ENCODE data around the gene GEMIN5. TPM values are rescaled to one million over a fixed set of nuclear protein-coding genes. Genes with fewer than 3 reads are reported as not detected.

GEMIN5 gene
- polyA plus RNA-seq, 2 donors = 2.3 to 4.1 TPM

- 91 to 95% methylated on average over 5 of the region's 5 CpGs for WGBS, 2 donors
- no peak overlapping the region for H3K4me3 ChIP-seq (ENCODE audit: low read depth in 1 of 2, low read length in 2 of 2)
- H3K36me3 ChIP-seq (ENCODE audit: control insufficient read depth in 2 of 2, insufficient read depth in 2 of 2, low read length in 1 of 2) = peaks cover 4 to 6% of the 10 kb centered on the region in 2 donors
- H3K27ac ChIP-seq (ENCODE audit: low read depth in 2 of 2, low read length in 1 of 2) = no peak overlapping the region
- no peaks in the 10 kb centered on the region for H3K4me1 ChIP-seq (ENCODE audit: control insufficient read depth in 2 of 2, insufficient read depth in 2 of 2, low read length in 1 of 2)
- no peaks in the 10 kb centered on the region for H3K9me3 ChIP-seq (ENCODE audit: control insufficient read depth in 2 of 2, insufficient read depth in 1 of 2, low read depth in 1 of 2, low read length in 1 of 2)
- no peaks in the 10 kb centered on the region for H3K27me3 ChIP-seq (ENCODE audit: control insufficient read depth in 1 of 2, insufficient read depth in 2 of 2, low read length in 2 of 2)
Observed at GRCh38 chr5:154968953-154969352, 30.9 kb upstream of the GEMIN5 start.

GRCh38 chr5:154967421-154968024, 29.5 kb upstream of the GEMIN5 start:
- Histone ChIP-seq H3K4me3 (ENCODE audit: low read depth in 1 of 2, low read length in 2 of 2) (no peak overlapping the region), H3K27me3 (ENCODE audit: control insufficient read depth in 1 of 2, insufficient read depth in 2 of 2, low read length in 2 of 2) (no peaks in the 10 kb centered on the region), H3K9me3 (ENCODE audit: control insufficient read depth in 2 of 2, insufficient read depth in 1 of 2, low read depth in 1 of 2, low read length in 1 of 2) (no peaks in the 10 kb centered on the region), H3K4me1 (ENCODE audit: control insufficient read depth in 2 of 2, insufficient read depth in 2 of 2, low read length in 1 of 2) (no peaks in the 10 kb centered on the region), H3K27ac (ENCODE audit: low read depth in 2 of 2, low read length in 1 of 2) (no peak overlapping the region), H3K36me3 (ENCODE audit: control insufficient read depth in 2 of 2, insufficient read depth in 2 of 2, low read length in 1 of 2) (peaks cover 4 to 6% of the 10 kb centered on the region in 2 donors)
- 78 to 79% methylated on average over 5 of the region's 5 CpGs for WGBS, 2 donors

GRCh38 chr5:154966874-154967273, 28.9 kb upstream of the GEMIN5 start:
- no peaks in the 10 kb centered on the region for H3K9me3 ChIP-seq (ENCODE audit: control insufficient read depth in 2 of 2, insufficient read depth in 1 of 2, low read depth in 1 of 2, low read length in 1 of 2)
- no peak overlapping the region for H3K27ac ChIP-seq (ENCODE audit: low read depth in 2 of 2, low read length in 1 of 2)
- 86% methylated on average over 3 of the region's 3 CpGs for WGBS, 2 donors
- no peaks in the 10 kb centered on the region for H3K27me3 ChIP-seq (ENCODE audit: control insufficient read depth in 1 of 2, insufficient read depth in 2 of 2, low read length in 2 of 2)
- H3K36me3 ChIP-seq (ENCODE audit: control insufficient read depth in 2 of 2, insufficient read depth in 2 of 2, low read length in 1 of 2) = peaks cover 4 to 6% of the 10 kb centered on the region in 2 donors
- no peaks in the 10 kb centered on the region for H3K4me1 ChIP-seq (ENCODE audit: control insufficient read depth in 2 of 2, insufficient read depth in 2 of 2, low read length in 1 of 2)
- H3K4me3 ChIP-seq (ENCODE audit: low read depth in 1 of 2, low read length in 2 of 2) = no peak overlapping the region

- peaks cover 4 to 6% of the 10 kb centered on the region in 2 donors for H3K36me3 ChIP-seq (ENCODE audit: control insufficient read depth in 2 of 2, insufficient read depth in 2 of 2, low read length in 1 of 2)
- no peak overlapping the region for H3K4me3 ChIP-seq (ENCODE audit: low read depth in 1 of 2, low read length in 2 of 2)
- no peaks in the 10 kb centered on the region for H3K4me1 ChIP-seq (ENCODE audit: control insufficient read depth in 2 of 2, insufficient read depth in 2 of 2, low read length in 1 of 2)
- no peaks in the 10 kb centered on the region for H3K9me3 ChIP-seq (ENCODE audit: control insufficient read depth in 2 of 2, insufficient read depth in 1 of 2, low read depth in 1 of 2, low read length in 1 of 2)
- 86 to 87% methylated on average over 7 of the region's 7 CpGs for WGBS, 2 donors
- no peaks in the 10 kb centered on the region for H3K27me3 ChIP-seq (ENCODE audit: control insufficient read depth in 1 of 2, insufficient read depth in 2 of 2, low read length in 2 of 2)
- peak overlapping the region in 1 of 2 donors; percentile 14 for H3K27ac ChIP-seq (ENCODE audit: low read depth in 2 of 2, low read length in 1 of 2)
Observed at GRCh38 chr5:154966081-154966841, 28.2 kb upstream of the GEMIN5 start.

GRCh38 chr5:154962494-154962893, 24.5 kb upstream of the GEMIN5 start:
- no peaks in the 10 kb centered on the region for H3K4me1 ChIP-seq (ENCODE audit: control insufficient read depth in 2 of 2, insufficient read depth in 2 of 2, low read length in 1 of 2)
- H3K36me3 ChIP-seq (ENCODE audit: control insufficient read depth in 2 of 2, insufficient read depth in 2 of 2, low read length in 1 of 2) = peaks cover 0 to 10% of the 10 kb centered on the region in 2 donors
- no peaks in the 10 kb centered on the region for H3K9me3 ChIP-seq (ENCODE audit: control insufficient read depth in 2 of 2, insufficient read depth in 1 of 2, low read depth in 1 of 2, low read length in 1 of 2)
- H3K27me3 ChIP-seq (ENCODE audit: control insufficient read depth in 1 of 2, insufficient read depth in 2 of 2, low read length in 2 of 2) = no peaks in the 10 kb centered on the region
- H3K27ac ChIP-seq (ENCODE audit: low read depth in 2 of 2, low read length in 1 of 2) = no peak overlapping the region
- WGBS, 2 donors = 93 to 100% methylated on average over 1 of the region's 1 CpG
- no peak overlapping the region for H3K4me3 ChIP-seq (ENCODE audit: low read depth in 1 of 2, low read length in 2 of 2)

- no peaks in the 10 kb centered on the region for H3K9me3 ChIP-seq (ENCODE audit: control insufficient read depth in 2 of 2, insufficient read depth in 1 of 2, low read depth in 1 of 2, low read length in 1 of 2)
- no peaks in the 10 kb centered on the region for H3K27me3 ChIP-seq (ENCODE audit: control insufficient read depth in 1 of 2, insufficient read depth in 2 of 2, low read length in 2 of 2)
- H3K4me3 ChIP-seq (ENCODE audit: low read depth in 1 of 2, low read length in 2 of 2) = no peak overlapping the region
- H3K36me3 ChIP-seq (ENCODE audit: control insufficient read depth in 2 of 2, insufficient read depth in 2 of 2, low read length in 1 of 2) = peaks cover 0 to 6% of the 10 kb centered on the region in 2 donors
- no peak overlapping the region for H3K27ac ChIP-seq (ENCODE audit: low read depth in 2 of 2, low read length in 1 of 2)
- H3K4me1 ChIP-seq (ENCODE audit: control insufficient read depth in 2 of 2, insufficient read depth in 2 of 2, low read length in 1 of 2) = no peaks in the 10 kb centered on the region
Observed at GRCh38 chr5:154956712-154957111, 18.7 kb upstream of the GEMIN5 start.

GRCh38 chr5:154949781-154950180, 11.8 kb upstream of the GEMIN5 start:
- Histone ChIP-seq H3K36me3 (ENCODE audit: control insufficient read depth in 2 of 2, insufficient read depth in 2 of 2, low read length in 1 of 2) (no peaks in the 10 kb centered on the region), H3K27ac (ENCODE audit: low read depth in 2 of 2, low read length in 1 of 2) (no peak overlapping the region), H3K9me3 (ENCODE audit: control insufficient read depth in 2 of 2, insufficient read depth in 1 of 2, low read depth in 1 of 2, low read length in 1 of 2) (no peaks in the 10 kb centered on the region), H3K4me3 (ENCODE audit: low read depth in 1 of 2, low read length in 2 of 2) (no peak overlapping the region), H3K27me3 (ENCODE audit: control insufficient read depth in 1 of 2, insufficient read depth in 2 of 2, low read length in 2 of 2) (no peaks in the 10 kb centered on the region), H3K4me1 (ENCODE audit: control insufficient read depth in 2 of 2, insufficient read depth in 2 of 2, low read length in 1 of 2) (no peaks in the 10 kb centered on the region)
- 78 to 86% methylated on average over 2 of the region's 2 CpGs for WGBS, 2 donors

- Histone ChIP-seq H3K27me3 (ENCODE audit: control insufficient read depth in 1 of 2, insufficient read depth in 2 of 2, low read length in 2 of 2) (no peaks in the 10 kb centered on the region), H3K27ac (ENCODE audit: low read depth in 2 of 2, low read length in 1 of 2) (no peak overlapping the region), H3K4me3 (ENCODE audit: low read depth in 1 of 2, low read length in 2 of 2) (no peak overlapping the region), H3K36me3 (ENCODE audit: control insufficient read depth in 2 of 2, insufficient read depth in 2 of 2, low read length in 1 of 2) (no peaks in the 10 kb centered on the region), H3K9me3 (ENCODE audit: control insufficient read depth in 2 of 2, insufficient read depth in 1 of 2, low read depth in 1 of 2, low read length in 1 of 2) (no peaks in the 10 kb centered on the region), H3K4me1 (ENCODE audit: control insufficient read depth in 2 of 2, insufficient read depth in 2 of 2, low read length in 1 of 2) (no peaks in the 10 kb centered on the region)
- WGBS, 2 donors = 96 to 97% methylated on average over 4 of the region's 4 CpGs
Observed at GRCh38 chr5:154948313-154948712, 10.3 kb upstream of the GEMIN5 start.

- Histone ChIP-seq H3K27ac (ENCODE audit: low read depth in 2 of 2, low read length in 1 of 2) (no peak overlapping the region), H3K27me3 (ENCODE audit: control insufficient read depth in 1 of 2, insufficient read depth in 2 of 2, low read length in 2 of 2) (no peaks in the 10 kb centered on the region), H3K36me3 (ENCODE audit: control insufficient read depth in 2 of 2, insufficient read depth in 2 of 2, low read length in 1 of 2) (no peaks in the 10 kb centered on the region), H3K4me3 (ENCODE audit: low read depth in 1 of 2, low read length in 2 of 2) (no peak overlapping the region), H3K4me1 (ENCODE audit: control insufficient read depth in 2 of 2, insufficient read depth in 2 of 2, low read length in 1 of 2) (no peaks in the 10 kb centered on the region), H3K9me3 (ENCODE audit: control insufficient read depth in 2 of 2, insufficient read depth in 1 of 2, low read depth in 1 of 2, low read length in 1 of 2) (no peaks in the 10 kb centered on the region)
- 85 to 88% methylated on average over 6 of the region's 6 CpGs for WGBS, 2 donors
Observed at GRCh38 chr5:154947778-154948177, 9.8 kb upstream of the GEMIN5 start.
